Measurements from ENCODE around the gene TEAD4.

The TEAD4 gene

DNA sequence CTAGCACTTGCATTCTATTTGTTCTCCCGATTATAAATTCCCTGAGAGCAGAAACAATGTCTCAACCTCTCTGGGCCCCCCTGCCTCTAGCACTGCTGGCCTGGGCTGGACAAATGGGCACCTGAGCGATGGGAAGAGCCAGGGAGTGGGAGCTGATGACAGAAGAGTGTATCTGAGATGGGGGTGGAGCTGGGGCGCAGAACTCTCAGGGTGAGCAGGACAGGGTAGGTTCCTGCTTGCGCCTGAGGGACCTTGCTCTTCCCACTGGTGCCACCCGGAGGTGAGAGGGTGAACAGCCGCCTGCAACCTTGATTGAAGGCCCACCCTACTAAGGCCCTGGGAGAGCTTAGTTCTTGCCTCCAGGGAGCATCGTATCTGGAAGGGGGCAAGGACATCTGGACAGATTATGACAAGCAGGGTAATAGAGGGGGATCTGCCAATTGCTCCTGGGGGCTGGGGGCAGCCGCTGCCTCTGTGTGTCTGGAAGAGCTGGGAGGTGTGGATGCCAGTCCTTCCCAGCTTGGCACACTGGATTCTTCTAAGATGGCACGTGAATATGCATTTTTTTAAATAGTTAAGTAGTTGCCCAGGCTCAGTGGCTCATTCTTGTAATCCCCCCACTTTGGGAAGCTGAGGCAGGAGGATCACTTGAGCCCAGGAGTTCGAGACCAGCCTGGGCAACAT lies 75.0 kb downstream of the TEAD4 start:
- DNase-seq: peak; percentile 75

DNA sequence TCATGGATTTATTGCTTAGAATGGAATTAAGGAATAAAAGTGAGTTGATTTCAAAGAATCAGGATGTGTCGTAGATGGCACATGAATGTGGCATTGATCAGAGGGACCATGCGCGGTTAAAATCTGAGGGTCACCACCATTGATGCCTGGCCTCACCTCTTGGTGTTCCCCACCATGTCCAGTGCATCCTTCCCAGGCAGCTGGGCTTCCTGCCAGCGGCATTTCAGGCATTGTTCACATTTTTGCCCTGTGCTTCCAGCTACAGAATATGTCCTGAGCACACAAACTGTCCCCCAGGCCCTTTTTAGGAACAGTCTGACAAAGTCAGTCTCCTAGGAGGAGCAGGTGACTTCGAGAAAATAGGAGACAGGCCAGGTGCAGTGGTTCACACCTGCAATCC lies 76.0 kb downstream of the TEAD4 start:
- DNase-seq: no peak

DNA sequence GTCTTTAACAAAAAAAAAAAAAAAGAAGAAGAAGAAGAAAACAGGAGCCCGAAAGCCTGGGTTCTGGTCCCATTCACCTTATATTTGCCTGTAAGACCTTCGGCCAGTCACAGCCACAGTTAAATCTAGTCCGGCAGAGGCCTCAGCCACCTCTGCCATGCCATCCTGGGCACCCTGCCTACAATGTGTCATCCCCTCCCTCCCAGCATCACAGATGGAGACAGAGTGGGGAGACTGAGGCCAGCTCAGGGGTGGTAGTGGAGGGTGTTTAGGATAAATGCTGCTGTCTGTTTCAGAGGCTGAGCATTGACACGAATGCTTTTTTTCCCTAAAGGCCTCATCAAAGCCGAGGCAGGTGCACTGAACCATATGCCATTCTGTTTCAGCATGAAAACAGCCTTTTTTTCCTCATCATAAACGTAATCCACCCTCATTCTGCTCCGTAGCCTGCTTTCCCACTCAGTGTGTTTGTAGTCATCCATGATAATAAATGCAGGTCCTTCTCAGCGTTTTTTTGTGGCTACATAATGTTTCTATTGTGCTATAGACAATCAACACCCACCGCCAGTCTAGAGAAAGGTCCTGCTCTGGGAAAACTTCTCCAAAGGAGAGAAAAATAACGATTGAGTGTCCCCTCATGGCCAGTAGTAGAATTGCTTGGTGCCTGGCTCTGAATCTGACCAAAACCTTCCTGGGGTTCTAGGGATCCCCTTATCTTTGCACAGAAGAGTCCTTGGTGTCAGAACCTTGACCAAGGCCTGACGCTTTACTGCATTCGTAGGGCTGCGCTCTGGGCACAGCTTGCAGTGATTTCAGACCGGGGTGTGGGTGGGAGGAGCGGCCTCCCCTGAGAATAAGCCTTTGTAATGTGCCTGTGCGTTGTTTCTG lies 76.9 kb downstream of the TEAD4 start:
- no peak for DNase-seq

DNA sequence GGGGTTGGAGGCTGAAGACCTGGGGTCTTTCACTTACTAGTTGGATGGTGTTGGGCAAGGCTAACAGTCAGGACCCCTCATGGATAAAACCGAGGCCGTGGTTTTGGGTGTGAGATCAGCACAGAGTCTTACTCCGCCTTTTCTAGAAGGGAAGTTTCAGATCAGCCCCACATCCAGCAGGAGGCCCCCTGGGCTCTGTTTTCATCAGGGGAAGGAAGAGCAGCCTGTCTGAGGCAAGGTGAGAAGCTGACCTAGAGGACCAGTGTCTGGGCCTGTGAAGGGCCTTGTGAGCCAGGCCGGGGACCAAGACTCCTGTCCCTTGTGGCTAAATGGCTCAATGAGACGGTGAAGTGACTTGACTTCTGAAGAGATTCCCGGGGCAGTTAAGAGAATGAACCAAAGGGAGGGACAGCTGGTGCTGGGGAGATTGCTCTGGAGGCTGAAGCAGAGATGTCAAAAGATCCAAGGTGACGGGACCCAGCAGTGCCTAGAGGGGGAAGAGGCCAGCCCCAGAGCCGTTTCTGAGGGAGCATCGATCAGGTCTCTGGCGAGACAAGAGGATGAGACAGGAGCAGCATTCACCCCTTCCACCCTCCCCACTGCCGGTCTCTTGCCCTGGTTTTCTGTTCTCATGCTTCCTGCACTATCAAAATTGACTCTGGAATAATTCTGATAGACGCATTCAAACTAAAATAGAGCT lies 77.9 kb downstream of the TEAD4 start:
- DNase-seq: no peak

DNA sequence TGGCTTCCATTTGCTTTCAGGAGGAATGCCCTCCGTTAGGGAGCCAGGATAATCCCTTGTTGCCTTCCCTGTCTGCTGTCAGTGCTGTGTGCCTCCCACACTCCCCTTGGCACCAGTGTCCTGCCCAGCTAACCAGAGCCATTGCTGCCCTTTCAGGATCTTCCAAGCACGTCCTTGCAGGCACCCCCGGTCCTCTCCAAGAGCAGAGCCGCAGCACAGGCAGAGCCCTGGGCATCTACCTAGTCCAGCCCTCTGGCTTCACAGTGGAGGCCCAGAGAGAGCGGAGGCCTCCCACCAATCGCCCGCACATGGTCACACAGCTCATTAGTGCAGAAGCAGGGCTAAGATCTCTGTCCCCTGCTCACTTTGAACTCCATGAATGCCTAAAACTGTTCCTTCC lies 79.0 kb downstream of the TEAD4 start:
- DNase-seq: no peak

DNA sequence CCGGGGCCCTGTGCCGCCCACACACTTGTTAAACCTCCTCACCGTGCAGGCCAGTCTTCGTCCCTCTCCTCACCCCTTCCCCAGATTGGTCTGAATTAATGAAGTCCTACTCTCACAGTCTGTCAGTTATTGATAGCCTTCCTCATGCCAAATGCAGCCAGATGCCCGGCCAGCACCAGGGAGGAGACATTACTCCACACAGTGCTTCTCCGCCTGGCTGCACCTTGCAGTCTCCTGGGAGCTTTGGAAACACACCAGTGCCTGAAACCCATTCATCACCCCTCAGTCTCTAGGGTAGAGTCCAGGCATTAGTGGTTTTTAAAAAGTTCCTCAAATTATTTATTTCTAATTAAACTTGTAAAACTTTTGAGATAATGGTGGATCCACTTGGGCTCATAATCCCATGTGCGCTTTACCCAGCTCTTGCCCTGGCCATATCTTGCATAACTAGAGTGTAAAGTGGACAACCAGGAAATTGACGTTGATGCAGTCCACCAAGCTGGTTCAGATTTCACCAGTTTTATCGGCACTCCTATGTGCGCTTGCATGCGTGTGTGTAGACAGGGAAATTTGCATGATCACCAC lies 79.8 kb downstream of the TEAD4 start:
- DNase-seq: no peak

DNA sequence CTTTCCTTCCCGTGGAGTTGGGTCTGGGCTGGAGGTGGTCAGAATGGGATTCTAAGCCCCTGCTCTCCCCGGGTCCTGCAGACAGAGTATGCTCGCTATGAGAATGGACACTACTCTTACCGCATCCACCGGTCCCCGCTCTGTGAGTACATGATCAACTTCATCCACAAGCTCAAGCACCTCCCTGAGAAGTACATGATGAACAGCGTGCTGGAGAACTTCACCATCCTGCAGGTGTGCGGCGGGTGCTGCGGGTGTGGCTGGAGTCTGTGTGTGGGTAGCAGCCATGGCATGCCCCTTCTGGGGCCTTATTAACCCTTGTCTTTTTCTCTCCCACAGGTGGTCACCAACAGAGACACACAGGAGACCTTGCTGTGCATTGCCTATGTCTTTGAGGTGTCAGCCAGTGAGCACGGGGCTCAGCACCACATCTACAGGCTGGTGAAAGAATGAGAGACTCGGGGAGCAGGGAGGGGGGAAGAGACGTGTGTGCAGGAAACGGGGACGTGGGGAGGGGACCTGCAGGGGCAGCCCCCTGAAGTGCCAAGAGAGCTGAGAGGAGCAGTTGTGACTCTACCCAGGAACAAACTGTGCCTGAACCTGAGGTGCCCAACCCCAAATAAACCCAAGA lies 80.9 kb downstream of the TEAD4 start:
- DNase-seq: no peak

DNA sequence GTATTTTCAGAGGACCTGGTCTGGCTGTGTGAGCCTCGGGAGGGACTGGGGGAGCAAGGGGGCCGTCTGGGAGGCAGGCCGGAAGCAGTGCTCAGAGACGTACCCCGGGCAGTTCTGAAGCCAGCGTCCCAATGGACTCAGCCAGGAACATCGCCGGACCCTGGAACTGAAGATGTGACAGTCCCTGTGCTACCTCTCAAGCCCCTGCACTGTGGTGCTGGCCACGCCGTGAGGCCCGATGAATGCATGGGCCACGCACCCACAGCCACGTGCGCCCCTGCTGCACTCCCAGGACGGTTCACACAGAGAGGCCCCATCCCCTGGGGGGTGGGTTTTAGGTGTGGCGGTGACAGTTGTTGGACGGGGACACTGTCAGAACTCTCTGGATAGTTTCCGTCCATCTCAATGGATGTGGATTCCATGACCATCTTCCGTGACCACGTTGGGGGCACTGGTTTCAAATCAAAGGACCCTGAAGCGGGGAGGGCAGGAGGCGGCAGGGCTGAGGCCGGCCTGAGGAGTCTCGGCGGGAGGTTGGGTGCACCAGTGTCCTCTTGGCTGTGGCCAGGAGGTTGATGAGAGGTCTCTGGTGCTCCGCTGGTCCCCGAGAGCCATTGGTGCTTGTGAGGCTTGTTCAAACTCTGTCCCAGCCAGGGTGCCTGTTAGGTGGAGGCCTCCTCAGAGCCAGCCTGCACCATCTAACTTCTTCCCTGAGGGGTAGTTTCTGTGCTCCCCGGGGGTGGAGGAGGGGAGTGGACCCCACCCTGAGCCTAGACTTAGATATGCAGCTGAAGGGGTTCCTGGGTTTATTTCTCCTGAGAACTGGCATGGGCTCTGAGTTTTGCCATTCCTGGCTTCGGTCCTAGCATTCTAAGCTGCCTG lies 81.7 kb downstream of the TEAD4 start:
- DNase-seq: no peak

DNA sequence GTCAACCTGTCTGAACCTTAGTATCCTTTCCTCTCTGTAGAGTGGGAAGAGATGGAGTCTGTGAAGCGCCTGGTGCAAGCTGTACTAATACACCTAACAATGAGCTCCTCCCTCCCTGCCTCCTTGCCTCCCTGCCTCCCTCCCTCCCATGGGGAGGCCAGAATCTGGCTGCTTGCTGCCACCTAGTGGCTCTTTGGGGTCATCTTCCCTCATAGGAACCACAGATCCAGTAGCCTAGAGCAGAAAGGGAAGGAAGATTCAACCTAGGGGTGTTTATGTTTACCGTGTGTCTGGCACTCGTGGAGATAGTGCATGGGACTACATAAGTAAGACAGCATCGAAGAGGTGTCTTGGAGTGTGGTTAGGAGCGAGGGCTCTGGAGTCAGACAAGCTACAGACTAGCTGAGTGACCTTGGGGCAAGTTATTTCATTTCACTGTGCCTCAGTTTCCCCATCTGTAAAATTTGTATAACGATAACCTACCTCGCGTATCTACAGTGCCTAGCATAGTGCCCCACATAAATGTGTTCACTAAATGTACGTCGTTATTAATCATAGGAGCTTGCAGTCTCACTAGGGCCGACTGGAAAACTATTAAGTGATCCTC lies 82.5 kb downstream of the TEAD4 start:
- DNase-seq: peak; percentile 70

DNA sequence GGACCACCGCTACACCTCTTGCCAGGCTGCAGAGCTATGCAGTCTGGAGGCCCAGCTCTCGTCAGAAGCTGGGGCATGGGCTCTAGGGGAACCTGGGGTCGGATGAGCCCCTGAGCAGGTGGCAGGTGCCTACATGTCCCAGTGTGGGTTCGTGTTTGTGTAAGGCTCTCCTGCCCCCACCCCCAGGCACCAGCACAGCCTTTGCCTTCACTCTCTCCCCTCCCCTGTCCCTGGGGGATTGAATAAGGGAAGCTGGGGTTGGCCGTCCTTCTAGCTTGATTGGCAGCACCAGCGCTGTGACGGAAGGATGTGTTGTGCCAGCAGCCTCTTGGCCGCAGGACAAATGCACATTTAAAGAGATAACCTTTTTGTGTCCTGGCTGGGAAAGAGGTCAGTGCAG lies 83.2 kb downstream of the TEAD4 start:
- DNase-seq: no peak

DNA sequence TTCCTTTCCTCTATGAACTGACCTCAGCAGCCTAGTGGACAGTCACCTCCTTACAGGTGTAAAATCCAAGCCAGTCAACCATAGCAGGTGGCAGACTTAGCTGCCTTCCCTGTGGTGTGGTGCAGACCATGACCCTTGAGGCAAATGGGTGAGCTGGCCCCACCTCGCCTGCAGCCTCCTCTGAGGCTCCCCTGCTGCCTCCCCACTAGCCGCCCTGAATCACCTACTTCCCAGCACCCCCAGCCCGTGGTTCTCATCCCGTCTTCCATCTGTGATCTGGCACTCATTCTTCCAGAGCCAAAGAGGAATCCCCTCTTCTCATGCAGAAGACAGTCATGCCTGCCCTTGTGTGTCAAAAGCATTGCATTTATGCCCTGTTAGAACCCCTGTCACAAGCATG lies 83.6 kb downstream of the TEAD4 start:
- DNase-seq: no peak

DNA sequence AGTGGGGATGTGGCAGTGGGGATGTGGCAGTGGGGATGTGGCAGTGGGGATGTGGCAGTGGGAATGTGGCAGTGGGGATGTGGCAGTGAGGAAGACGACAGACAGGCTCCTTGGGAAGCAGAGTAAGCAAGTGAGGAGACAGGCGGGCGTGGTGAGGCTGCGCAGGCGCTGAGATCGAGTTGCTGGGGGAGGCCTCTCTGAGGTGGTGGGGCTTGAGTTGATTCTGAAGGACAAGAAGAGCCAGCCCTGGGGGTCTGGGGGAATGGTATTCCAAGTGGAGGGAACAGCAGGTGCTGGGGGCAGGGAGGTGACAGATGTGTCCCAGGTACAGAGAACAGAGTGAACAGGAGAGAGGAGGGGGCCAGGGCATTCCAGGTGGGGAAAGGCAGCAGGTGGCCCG lies 84.2 kb downstream of the TEAD4 start:
- no peak for DNase-seq

DNA sequence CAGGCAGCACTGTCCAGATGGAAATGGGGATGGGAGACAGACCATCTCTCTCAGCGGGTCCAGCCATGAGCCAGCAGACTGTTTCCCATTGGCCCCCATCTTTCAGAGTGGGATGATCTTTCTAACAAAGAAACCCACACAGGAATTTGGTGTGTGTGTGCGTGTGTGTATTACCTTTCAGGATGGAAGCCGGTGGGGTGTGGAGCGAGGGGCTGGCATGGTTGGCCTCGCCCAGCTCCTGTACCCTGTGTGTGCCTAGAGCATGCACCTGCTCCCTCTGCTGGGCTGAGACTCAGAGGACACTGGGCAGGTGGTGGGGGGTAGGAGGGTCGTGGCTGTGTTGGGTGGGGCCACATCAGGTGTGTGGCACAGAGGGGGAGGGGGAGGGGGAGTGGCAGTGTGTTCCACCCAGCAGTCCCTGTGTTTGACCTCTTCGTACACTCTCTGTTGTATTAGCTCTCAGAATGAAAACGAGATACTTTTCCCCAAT lies 85.0 kb downstream of the TEAD4 start:
- DNase-seq: no peak

DNA sequence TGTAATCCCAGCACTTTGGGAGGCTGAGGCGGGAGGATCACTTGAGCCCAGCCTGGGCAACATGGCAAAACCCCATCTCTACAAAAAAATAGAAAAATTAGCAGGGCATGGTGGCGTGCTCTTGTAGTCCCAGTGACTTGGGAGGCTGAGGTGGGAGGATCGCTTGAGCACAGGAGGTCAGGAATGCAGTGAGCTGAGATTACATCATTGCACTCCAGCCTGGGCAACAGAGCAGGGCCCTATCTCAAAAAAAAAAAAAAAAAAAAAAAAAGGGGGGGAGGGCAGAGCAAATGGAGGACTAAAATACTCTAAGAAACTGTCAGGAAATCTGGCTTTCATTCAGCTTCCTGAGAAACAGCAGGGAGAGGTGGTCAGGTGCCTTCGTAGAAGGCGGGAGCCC lies 86.3 kb downstream of the TEAD4 start:
- no peak for DNase-seq

DNA sequence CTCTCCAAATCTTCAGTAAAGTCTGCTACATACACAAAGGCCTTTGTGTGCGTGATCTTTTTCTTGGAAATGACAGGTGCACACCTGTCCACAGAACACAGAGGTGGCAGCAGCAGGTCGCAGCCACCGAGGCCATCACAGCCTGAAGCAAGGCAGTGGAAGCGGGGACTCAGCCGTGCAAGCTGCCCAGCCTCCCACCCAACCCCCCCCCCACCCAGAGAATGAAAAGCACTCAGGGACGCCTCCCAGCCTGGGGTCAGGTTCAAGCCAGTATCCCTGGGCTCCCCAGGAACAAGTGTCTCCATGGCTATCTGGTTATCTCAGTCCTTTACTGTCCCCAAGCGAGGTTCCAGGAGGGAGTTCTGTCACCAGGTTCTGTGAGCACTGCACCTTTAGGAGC lies 86.8 kb downstream of the TEAD4 start:
- DNase-seq: no peak

DNA sequence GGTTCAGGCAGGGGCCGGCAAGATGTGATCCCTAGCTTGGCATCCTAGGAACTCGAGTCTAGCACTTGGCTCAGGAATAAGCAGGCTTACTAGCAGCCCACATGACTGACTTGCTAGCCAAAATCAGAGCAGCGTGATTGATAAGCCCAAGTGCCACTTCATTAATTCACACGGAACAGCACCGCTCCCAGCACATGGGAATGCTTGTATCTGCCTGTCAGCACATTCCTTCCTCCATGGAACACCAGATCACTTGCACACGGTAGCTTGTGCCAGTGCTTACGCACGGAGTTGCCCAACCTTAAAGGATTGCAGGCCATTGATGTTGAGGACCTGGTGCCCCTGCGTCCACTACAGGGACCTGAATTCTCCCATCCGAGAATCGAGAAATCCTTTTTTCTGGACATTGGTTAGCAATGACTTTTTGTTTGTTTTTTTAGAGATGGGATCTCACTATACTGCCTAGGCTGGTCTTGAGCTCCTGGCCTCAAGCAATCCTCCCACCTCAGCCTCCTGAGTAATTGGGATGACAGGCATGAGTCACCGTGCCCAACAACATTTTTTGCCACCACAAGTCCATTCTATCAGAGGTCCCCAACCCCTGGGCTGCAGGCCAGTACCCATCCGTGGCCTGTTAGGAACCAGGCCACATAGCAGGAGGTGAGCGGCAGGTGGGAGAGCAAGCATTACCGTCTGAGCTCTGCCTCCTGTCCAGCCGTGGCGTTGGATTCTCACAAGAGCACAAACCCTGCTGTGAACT lies 87.4 kb downstream of the TEAD4 start:
- DNase-seq: no peak

DNA sequence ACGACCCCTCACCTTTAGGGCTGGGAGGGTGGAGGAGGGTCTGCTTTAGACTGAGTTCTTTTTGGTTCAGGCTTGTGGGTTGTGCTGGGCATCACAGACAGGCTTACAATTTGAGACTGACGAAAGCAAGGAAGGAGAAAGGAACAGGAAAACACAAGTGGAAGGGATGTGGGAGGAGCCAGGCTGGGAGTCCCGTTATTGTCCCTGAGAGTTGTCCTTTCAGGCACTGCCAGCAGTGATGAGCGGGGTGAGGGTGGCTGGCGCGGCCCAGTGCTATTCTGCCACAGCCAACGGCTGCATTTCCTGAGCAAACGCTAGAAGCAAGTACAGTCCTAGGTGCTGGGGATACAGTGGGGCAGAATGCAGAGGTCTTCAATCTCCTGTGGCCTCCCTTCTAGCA lies 88.8 kb downstream of the TEAD4 start:
- DNase-seq: no peak

DNA sequence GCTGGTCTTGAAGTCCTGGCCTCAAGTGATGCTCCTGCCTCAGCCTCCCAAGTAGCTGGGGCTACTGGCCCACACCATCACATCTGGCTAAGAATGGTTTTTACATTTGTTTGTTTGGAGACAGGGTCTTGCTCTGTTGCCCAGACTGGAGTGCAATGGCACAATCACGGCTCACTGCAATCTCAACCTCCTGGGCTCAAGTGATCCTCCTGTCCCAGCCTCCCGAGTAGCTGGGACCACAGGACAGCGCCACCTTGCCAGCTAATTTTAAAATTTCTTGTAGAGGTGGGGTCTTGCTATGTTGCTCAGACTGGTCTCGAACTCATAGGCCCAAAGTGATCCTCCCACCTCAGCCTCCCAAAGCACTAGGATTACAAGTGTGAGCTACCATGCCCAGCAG lies 89.3 kb downstream of the TEAD4 start:
- DNase-seq: no peak

DNA sequence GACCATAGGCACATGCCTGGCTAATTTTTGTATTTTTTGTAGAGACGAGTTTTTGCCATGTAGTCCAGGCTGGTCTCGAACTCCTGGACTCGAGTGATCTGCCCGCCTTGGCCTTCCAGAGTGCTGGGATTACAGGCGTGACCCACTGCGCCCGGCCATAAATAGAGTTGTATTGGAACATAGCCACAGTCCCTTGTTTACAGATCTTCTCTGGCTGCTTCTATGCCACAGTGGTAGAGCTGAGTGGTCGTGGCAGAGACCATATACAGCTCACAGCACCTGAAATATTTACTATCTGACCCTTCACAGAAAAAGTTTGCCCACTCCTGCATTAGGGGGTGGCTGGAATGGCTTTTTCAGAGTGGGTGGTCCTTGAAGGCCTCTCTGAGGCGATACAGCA lies 90.0 kb downstream of the TEAD4 start:
- no peak for DNase-seq

DNA sequence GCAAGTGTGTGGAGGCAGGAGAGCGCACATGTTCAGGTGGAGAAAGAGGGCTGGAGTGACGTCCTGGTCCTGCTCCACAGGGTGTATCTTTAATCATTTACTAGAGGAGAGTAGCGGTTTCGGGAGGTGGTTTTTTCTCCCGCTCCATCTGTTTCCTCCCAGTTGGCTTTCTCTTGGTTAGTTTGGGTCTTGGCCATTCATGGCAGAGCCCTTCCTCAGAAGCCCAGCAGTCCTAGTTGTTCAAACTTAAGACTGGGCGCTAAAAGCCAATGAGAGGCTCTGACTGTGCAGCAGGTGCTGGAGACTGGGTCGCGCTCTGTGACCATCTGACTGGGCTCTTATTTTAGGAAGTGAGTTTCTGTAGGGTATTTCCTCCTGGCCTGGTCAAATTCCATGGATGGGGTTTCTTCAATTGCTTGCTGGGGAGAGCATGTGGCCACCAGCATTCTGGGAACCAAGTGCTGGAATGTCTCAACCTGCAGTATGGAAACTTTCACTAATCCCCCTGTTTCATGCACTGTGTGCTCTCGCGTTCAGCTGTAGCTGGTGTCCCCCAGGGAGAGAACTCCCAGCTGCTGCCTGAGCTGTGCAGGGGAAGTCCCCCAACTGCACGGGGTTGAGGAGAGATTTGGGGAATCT lies 90.5 kb downstream of the TEAD4 start:
- no peak for DNase-seq

Measured in right hindlimb (tissue), 1 donor.